ENCODE measurements around the gene PLA2G7. TPM values are rescaled to one million over a fixed set of nuclear protein-coding genes. Genes with fewer than 3 reads are reported as not detected.

The PLA2G7 gene
- total and polyA plus RNA-seq, 2 of the 8 experiments (the other 6 are each of a cell fraction or from before 2014, with no cell fraction given): 1.5 to 2.2 TPM

- H2BK120ac ChIP-seq (replicated peaks; ENCODE audit: low read depth, low read length): no peak overlapping the region
- no peaks in the 10 kb centered on the region for H3K79me1 ChIP-seq (ENCODE audit: low read depth, low read length)
- peaks cover 15% of the 10 kb centered on the region for H3K23me2 ChIP-seq (ENCODE audit: low read depth, low read length)
- no peak overlapping the region for H4K8ac ChIP-seq (ENCODE audit: extremely low read depth, insufficient read depth, low read length)
- FAIRE-seq: no peak
- CTCF ChIA-PET (ENCODE audit: partially characterized antibody): interaction anchor here (0.9 to 1.1 kb wide), 3 partner anchors 44 to 290 kb away, joined by 3 read pairs; no protein-coding TSS in a partner anchor
- H3K36me3 ChIP-seq (ENCODE audit: control insufficient read depth in 2 of 4, insufficient read depth in 4 of 4, low read length in 3 of 4): no peaks in the 10 kb centered on the region
- no peak for DNase-seq (ENCODE audit: low read depth in 1 of 2, low spot score in 2 of 2)
- no peak overlapping the region for H3K4me2 ChIP-seq (ENCODE audit: insufficient read depth in 1 of 2, low read depth in 2 of 2, low read length in 2 of 2)
- H3K27me3 ChIP-seq (replicated peaks in 1 of 4; ENCODE audit: control insufficient read depth in 3 of 4, extremely low read depth in 1 of 4, insufficient read depth in 3 of 4, low read length in 3 of 4): peaks cover 0 to 14% (median 7%) of the 10 kb centered on the region in 4 experiments; a peak in 5 of 7 replicates
- H3K9me3 ChIP-seq (ENCODE audit: insufficient read depth in 2 of 2, low read depth in 1 of 2, low read length in 1 of 2): no peaks in the 10 kb centered on the region
- no peak overlapping the region for H2BK12ac ChIP-seq (ENCODE audit: low read depth, low read length)
- H2BK20ac ChIP-seq (ENCODE audit: low read length): no peak overlapping the region
- no peak overlapping the region for H2BK15ac ChIP-seq (ENCODE audit: low read length)
- no peak overlapping the region for H2BK5ac ChIP-seq (ENCODE audit: low read depth, low read length)
- no peak overlapping the region for H2AK5ac ChIP-seq (ENCODE audit: low read depth, low read length)
- no peak overlapping the region for H4K91ac ChIP-seq (replicated peaks; ENCODE audit: insufficient read length, low read length)
- H3K23ac ChIP-seq (ENCODE audit: insufficient read length): no peak overlapping the region
- no peak overlapping the region for H3K4ac ChIP-seq (replicated peaks; ENCODE audit: insufficient read length, low read depth, low read length)
- H3K4me3 ChIP-seq (ENCODE audit: extremely low read depth in 1 of 4, insufficient read depth in 2 of 4, low read depth in 3 of 4, low read length in 4 of 4): no peak overlapping the region
- H3K14ac ChIP-seq (ENCODE audit: insufficient read length): no peak overlapping the region
- POLR2A ChIA-PET (ENCODE audit: partially characterized antibody): no interaction called here
- H3K27ac ChIP-seq (ENCODE audit: low read depth, low read length): no peak overlapping the region
- H3K18ac ChIP-seq (ENCODE audit: extremely low read depth, low read length): no peak overlapping the region
- H3K79me2 ChIP-seq (ENCODE audit: control insufficient read depth in 1 of 2, insufficient read depth in 2 of 2, low read length in 2 of 2): no peaks in the 10 kb centered on the region
- WGBS, 2 experiments (ENCODE audit: extremely low coverage in 1 of 2, insufficient coverage in 1 of 2, insufficient read length in 1 of 2, insufficient replicate concordance in 2 of 2, low coverage in 1 of 2, low lambda C conversion rate in 2 of 2, missing lambda C conversion rate in 1 of 2): 89% methylated on average over 4 of the region's 4 CpGs; no CpG with 5 or more reads in 1 of the 2 experiments
- peaks cover 0 to 1% (median 0%) of the 10 kb centered on the region in 4 experiments; a peak in 3 of 7 replicates for H3K4me1 ChIP-seq (replicated peaks in 1 of 4; ENCODE audit: control insufficient read depth in 3 of 4, insufficient read depth in 4 of 4, low read length in 3 of 4)
- H3K9ac ChIP-seq (replicated peaks in 1 of 4; ENCODE audit: extremely low read depth in 1 of 4, low read depth in 3 of 4, low read length in 3 of 4): no peak overlapping the region
- H2AFZ ChIP-seq (ENCODE audit: low read length): no peak overlapping the region
- H3K56ac ChIP-seq (replicated peaks; ENCODE audit: insufficient read length, low read depth, low read length): no peak overlapping the region
- H4K20me1 ChIP-seq (replicated peaks in 1 of 2; ENCODE audit: control insufficient read depth in 1 of 2, insufficient read depth in 2 of 2, low read length in 2 of 2): no peaks in the 10 kb centered on the region
- H4K5ac ChIP-seq (ENCODE audit: insufficient read length, low read depth, low read length): no peak overlapping the region
- TF ChIP-seq SP1 (IDR thresholded peaks at IDR 0.05; ENCODE audit: low read depth, low read length) (no peak), HDAC2 (IDR thresholded peaks at IDR 0.05; ENCODE audit: borderline replicate concordance in 1 of 2, low read depth in 2 of 2, low read length in 2 of 2) (no peak)
Measured at GRCh38 chr6:46730921-46731461, 4.2 kb downstream of the PLA2G7 start.

All from H1 (cell line).